SK-N-SH (cell line): Measurements from ENCODE around the gene ZDHHC8.

Experiments used
- CTCF ChIP-seq: fragments of 200-600 bp; sonication (generic); IDR thresholded peaks from 2 replicates; pipeline ENCODE4 v1.6.1; 2017; ENCODE audit warnings: antibody characterized with exemption, mild to moderate bottlenecking, moderate library complexity
- EP300 ChIP-seq, 2 experiments: IDR thresholded peaks; 2 replicates each; pipeline versions ENCODE4 v1.4.0 to v1.6.1; 2012; ENCODE audit warnings: borderline replicate concordance in 1 of 2, low read depth in 1 of 2, low read length in 1 of 2
- MXI1 ChIP-seq: IDR thresholded peaks from 2 replicates; pipeline ENCODE4 v1.6.1; 2012; ENCODE audit warnings: mild to moderate bottlenecking, low read depth, low read length, improper control_type of control experiment
- POLR2AphosphoS5 ChIP-seq: IDR thresholded peaks from 2 replicates; pipeline ENCODE4 v1.6.1; 2012; ENCODE audit warnings: low read depth, low read length
- REST ChIP-seq: IDR thresholded peaks from 2 replicates; pipeline ENCODE4 v1.6.1; 2012; ENCODE audit warnings: mild to moderate bottlenecking, low read depth, low read length, moderate library complexity
- TAF1 ChIP-seq: IDR thresholded peaks from 2 replicates; pipeline ENCODE4 v1.6.1; 2012; ENCODE audit warnings: low read depth, mild to moderate bottlenecking, low read length, moderate library complexity, borderline replicate concordance
- USF1 ChIP-seq: IDR thresholded peaks from 2 replicates; pipeline ENCODE4 v1.4.0; 2012; ENCODE audit warnings: low read depth, borderline replicate concordance
- USF2 ChIP-seq: fragments of 150-350 bp; IDR thresholded peaks from 2 replicates; pipeline ENCODE4 v1.6.1; 2017; ENCODE audit warnings: antibody characterized with exemption, low read length, low read depth, borderline replicate concordance

- TF ChIP-seq MXI1 (no peak), EP300 (IDR thresholded peaks at IDR 0.05; ENCODE audit: borderline replicate concordance in 1 of 2, low read depth in 1 of 2, low read length in 1 of 2) (no peak), CTCF (no peak), USF1 (no peak), USF2 (no peak), POLR2AphosphoS5 (no peak), REST (no peak), TAF1 (no peak)
These were observed 21.1 kb upstream of the ZDHHC8 start for GRCh38 chr22:20110359-20110985.
